NCI-H2171 treated with DMSO at 0.1 percent for 48 hours (cell line): ENCODE results near the gene BABAM2.

Source experiments
- DNase-seq: peaks from one replicate; lab custom pipeline; 2025; lab: John Stamatoyannopoulos, UW

Gene BABAM2

DNA sequence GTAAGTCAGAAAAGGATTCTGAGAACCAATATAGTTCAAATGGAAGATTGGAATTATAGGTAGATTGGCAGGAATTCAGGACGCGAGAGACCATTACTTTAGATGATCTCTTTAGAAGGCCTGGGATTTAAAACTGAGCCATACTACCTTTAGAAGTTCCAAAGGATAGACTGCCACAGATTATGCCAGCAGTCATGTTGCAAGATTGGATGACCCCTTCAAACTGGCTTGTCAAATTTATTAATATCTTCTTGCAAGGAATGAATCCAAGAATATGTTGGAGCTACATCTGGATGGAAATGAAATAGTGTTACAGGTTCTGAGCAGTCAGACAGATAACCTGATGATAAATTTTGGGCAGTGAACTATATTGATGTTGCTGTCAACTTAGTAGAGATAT lies 22.0 kb downstream of the BABAM2 start:
- DNase-seq, result no peak

DNA sequence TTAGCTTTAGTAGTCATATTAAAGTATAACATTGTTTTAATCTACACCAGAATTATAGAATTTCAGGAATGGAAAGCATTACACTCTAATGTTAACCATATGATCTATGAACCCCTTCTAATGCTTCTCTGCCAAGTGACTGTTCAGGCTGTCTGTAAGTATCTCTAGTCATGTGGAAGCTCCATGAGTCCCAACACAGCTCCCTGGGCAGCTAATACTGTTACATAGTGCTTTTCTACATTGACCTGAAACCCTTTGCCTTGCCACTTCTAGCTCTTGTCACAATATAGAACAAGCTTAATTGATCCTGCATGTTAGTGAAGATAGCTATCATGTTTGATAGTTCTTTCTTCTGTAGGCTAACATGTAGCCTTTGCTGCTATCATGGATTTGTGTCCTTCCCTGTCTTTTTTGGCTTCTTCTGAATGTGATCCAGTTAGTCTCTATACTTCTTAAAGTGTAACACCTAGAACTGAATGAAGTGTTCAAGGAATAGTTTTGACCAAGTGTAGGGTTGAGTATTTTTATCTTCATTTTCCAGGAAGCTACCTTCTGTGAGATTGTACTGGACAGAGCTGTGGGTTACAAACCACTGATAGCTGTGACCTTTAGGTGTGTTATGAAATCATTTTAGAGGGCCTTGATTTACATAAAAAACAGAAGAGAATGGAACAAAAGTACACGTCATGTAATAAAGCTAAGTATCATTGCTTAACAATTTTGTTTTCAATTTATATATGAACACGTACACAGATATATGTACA lies 23.7 kb downstream of the BABAM2 start:
- peak; percentile 27 for DNase-seq

DNA sequence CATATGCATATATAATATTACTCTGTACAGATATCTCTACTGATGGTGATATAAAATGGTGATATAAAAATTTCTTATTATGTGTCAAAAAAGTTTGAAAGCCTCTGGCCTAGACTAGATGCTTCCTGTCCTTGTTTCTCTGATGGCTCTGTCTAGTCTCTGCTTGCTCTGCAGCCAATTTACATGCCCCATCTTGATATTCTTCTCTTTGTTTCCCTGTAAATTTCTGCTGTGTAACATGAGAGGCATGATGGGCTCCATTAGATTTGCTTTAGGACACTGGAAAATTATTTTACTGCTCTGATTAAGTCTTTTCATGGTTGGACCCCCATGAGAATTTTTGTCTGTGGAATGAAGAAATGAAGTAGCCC lies 24.3 kb downstream of the BABAM2 start:
- DNase-seq, result no peak

DNA sequence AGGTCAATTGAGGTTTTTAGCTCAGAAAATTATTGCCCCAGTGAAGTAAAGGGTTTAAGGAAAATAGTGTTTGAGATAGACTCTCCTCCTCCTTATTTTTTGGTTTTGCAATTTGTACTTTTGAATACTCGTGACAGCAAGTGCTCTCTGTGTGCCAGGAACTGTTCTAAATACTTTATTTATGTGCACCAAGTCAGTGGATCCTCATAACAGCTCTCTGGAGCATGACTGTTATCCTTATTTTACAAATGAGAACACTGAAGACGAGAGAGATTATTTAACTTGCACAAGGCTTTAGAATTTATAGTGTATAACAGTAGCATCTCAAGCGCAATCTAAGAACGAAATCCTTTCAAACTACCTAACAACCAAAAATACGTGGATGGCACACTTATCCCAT lies 24.7 kb downstream of the BABAM2 start:
- DNase-seq, result no peak

DNA sequence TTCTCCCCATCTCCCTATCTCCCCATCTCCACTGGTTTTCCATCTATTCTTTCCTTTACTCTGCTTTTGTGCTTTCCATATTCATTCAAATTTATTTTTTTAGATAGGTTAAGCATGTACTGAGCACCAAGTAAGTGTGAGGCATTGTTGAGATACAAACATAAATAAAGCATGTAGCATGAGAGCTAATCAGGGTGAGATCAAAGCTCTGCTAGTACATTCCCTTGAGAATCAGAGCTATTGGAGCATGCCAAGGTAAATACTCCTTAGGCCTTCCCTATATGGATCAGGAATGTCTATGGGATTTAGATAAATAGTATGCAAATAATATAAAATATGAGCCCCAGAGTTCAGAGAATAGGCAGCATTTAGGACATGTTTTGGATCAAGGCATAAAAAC lies 25.3 kb downstream of the BABAM2 start:
- DNase-seq, result peak; percentile 72

DNA sequence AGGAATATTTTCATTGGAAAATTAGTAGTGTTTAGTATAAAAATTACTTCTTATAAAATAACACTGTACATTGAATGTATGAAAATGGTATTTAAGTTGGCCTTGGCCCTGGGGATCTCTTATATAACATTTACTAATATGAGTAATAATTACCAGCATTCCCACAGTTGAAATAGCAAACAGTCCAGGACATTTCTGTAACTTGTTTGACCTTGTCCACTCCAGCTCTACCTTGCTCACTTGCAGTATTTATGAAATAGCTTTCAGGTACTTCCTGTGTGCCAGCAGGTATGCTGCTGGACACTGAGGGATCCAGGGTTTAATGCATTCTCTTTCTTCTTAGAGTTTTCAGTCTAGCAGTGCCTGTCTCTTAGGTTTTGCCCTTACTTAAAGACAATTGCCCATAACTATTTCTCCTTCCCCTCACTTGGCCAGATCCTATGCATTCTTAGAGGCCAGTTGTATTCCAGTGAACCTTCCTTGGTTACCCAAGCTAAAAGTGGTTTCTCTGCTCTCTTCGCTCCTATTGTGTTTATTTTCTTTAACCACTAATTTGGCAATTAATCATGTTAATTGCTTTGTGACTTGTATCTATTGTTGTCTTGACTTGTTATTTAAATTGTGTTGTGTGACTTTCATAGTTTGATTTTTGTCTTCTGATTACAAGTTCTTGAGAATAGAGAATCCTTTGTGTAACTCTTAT lies 25.9 kb downstream of the BABAM2 start:
- no peak for DNase-seq

DNA sequence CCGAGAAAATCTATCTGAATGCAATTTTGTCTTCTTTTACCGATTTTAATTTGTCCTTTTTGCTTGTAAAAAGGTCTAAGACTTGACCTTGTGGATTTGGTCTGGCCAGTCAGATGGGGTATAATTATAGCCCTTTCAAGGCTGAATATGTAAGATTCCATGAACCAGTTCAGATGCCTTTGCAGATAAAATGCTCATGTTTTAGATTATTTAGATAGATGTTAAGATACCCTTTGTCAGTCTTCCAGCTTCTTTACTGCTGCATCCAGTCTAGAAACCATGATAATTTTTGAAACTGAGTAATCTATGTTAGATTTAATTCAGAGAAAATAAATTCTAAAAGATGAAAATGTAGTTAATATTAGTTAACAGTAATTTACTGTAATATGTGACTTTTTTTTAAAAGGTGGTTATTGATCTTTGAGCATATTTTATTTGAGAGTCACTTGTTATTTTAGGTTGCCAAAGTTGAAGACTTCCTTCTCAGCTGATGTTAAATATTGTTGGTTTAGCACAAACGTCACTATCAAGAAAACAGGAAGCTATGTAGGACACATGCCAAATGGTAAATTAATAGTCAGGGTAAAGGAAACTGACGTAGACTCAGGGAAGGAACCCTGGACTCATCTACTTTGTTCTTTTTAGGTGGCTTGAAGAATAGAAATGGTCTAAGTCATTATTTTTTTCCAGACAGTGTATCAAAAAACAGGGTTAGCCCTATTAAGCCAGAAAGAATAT lies 29.8 kb downstream of the BABAM2 start:
- no peak for DNase-seq

DNA sequence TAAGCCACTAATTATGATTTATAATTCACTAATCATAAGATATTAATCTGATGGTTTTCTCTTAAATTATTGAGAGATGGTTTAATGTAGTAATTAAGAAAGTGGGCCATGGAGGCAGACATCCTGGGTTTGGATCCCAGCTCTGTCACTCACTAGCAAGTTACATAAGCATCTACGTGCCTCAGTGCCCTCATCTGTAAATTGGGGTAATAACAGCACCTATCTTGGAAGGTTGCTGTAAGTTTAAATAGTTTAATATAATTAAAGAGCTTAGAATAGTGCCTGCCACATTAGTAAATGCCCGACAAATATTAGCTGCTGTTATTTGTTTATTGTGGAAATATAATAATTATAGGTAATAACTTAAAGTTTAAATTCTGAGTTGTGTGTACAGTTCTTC lies 30.9 kb downstream of the BABAM2 start:
- no peak for DNase-seq

DNA sequence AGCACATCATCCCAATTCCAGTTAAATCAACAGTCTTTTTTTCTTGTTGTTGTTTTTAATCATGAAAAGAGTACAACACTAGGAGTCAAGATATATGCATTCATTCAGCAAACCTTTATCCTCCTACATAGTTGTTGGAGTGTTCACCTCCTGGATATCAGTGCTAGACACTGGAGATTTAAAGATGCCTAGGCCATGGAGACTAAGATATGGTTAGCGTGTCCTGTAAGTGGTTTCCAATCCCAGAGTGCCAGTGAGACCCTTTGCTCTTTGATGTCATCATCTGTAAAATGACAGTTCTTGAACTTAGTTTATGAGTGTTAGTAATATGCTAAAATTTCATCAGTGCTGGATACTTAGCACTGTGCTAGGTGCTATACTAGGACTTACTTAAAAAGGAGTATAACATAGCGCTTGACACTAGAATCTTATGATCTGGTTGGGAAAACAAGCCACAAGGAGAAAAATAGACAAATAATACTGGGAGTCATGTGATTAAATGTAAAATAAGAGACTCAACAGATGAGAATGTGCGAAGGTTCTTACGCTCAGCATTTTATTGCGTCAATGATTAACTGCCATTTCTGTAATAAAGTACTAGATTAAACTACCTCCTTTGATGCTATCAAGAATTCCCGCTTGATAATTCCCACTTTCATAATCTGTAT lies 31.5 kb downstream of the BABAM2 start:
- no peak for DNase-seq

DNA sequence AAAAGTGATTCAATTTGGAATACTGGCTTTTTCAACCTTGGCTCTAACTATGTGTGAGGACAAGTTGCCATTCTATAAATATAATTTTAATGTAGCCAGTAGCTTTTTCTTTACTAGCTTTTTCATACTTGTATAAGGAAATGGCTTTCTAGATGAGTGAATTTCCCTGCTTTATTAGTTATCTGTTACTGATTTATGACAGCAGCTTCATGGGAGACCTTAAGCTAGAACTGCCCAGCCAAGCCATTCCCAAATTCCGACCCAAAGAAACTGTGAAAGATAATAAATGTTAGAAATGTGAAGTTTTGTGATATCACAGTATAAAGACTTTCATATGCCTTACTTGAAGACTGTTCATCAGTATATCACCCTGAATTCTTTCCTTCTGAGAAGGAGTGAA lies 32.3 kb downstream of the BABAM2 start:
- DNase-seq, result no peak

DNA sequence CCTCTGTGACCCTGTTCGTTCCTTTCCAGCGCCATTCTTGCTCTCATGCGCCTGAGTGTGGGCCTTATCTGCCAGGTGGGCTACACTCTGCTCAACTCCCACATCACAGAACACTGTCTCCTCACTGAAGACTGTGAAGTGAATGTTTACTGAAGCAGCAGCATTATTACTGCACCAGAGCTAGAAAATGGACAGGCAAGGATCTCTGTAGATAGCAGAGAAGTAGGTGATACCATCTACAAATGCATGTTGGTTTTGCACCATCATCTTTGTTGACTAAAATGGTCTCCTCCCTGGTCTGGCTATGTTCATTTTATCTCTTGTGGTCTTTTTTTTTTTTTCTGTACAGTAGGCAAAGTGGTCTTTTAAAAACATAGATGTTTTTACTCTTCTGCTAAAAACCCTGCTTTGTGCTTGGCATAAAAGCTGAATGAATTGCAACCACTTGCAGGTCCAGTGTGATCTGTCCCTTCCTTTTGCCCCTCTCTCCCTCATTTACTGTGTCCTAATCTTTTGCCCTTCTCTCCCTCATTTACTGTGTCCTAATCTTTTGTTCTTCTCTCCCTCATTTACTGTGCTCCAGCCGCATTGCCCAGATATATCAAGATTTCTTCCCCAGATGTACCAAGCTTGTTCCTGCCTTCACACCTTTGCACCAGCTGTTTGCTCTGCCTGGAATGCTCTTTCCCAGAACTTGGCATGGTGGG lies 35.4 kb downstream of the BABAM2 start:
- no peak for DNase-seq

DNA sequence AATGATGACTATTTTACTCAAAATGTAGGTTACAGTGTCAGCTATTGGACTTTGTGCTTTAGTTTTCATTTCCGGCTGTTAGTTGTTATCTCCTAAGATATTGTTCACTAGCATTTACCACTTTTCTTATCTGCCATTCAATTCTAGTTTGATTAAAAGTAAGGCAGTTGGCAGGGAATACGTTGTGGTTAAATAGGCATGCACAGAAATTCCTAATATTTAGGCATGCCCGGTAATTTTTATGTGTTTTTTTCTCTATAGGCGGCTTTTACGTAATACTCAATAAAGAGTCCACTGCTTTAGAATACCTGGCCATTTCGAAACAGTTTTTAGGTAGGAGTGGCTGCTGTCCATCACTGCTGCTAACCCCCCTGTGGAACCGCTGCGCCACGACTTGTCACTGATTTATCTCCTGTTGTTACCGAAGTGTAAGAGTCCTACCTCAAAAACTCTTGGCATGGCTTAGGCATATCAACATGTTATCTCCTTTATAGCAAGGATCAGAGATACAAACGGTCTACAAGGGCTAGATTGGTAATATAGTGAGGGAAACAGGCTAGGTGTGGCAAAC lies 39.5 kb downstream of the BABAM2 start:
- DNase-seq, result no peak

DNA sequence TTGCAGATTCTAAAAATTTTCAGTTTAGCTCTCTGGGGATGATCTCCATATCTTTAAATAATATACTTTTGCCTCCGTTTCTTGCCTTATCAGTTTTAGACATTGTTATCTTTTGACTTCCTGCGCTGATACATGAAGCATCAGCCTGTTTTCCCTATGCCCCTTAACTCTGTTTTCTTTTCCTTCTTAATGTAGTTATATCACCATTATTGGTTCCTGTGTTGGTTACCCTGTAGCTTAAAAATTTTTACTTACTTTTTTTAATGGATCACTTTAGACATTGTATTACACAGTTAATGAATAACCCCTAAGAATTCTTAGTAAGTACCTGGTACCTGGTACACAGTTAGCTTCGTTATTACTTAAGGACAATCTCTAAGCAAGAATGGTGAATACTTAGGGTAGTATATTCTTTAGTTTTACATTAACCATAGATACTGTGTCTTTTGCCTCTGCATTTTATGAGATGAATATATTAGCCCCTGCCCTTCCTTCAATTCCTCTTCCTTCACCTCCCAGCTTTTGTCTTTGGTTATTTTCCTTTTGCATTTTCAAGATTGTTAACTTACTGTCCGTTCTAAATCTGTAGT lies 40.9 kb downstream of the BABAM2 start:
- no peak for DNase-seq

DNA sequence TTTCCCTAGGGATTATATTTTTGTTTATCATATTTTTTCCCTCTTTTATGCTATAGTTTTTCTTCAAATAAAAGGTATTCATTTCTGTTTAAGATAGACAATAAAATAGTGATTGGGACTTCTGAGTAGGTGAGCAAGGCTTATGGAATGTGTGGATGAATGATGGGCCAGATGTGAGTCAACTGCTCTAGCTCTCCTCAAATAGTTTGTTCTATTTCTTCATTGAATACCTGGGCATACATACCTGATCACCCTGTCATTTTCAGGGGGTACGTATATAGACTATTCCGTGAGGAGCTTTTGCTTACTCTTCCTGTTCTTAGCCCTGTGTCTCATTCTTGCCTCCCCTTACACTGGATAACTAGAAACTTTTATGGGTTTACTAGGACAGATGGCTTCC lies 41.9 kb downstream of the BABAM2 start:
- no peak for DNase-seq

DNA sequence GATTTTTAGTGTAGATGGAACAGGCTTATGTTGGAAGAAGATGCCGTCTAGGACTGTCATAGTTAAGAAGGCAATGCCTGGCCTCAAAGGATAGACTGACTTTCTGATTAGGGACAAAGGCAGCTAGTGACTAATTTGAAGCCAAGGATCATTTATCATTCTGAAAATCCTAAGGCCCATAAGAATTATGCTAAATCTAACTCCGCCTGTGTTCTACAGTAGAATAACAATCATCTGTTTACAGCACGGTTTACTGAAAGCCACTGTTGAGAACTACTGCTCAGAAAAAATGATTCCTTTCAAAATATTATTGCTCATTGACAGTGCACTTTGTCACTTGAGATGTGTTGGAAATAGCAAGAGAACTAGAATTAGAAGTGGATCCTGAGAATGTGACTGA lies 44.5 kb downstream of the BABAM2 start:
- DNase-seq, result no peak

DNA sequence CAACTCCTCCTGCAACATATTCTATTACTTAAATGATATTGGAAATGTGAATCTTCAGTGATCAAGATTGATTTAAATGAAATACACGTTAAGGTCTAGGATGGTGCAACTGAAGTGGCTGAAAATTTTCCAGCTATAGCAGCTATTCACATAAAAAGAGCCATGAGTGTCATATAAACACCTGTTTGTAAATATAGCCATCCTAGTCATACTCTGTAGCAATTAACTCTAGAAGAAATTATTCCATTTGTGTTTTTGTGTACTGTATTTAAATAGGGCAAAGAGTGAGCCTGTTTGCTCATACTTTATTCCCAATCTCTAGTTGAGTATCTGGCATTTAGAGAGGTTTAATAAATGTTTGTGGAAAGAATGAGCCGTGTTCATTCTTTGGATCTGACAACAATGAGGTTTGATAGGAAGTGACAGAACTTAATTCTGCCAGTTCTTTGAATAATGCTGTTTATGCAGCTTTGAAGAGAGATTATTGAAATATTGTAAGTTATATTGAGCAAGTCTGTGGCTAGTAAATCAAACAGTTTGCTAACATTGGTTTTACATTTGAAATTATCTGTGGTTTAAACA lies 49.7 kb downstream of the BABAM2 start:
- no peak for DNase-seq

DNA sequence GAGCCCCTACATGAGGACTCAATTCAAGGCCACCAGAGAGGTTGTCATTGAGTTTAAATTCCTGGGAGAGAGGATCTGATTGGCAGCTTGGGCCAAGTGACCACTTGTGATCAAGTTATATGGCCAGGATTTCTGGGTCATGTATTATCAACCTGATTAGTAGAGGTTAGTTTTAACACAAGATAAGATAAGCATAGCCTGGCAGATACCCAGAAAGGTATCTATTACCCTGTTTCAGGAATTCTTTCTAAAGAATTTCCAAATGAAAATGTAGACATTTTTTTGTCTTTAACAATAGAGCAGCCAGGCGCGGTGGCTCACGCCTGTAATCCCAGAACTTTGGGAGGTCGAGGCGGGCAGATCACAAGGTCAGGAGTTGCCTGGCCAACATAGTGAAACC lies 50.5 kb downstream of the BABAM2 start:
- no peak for DNase-seq

DNA sequence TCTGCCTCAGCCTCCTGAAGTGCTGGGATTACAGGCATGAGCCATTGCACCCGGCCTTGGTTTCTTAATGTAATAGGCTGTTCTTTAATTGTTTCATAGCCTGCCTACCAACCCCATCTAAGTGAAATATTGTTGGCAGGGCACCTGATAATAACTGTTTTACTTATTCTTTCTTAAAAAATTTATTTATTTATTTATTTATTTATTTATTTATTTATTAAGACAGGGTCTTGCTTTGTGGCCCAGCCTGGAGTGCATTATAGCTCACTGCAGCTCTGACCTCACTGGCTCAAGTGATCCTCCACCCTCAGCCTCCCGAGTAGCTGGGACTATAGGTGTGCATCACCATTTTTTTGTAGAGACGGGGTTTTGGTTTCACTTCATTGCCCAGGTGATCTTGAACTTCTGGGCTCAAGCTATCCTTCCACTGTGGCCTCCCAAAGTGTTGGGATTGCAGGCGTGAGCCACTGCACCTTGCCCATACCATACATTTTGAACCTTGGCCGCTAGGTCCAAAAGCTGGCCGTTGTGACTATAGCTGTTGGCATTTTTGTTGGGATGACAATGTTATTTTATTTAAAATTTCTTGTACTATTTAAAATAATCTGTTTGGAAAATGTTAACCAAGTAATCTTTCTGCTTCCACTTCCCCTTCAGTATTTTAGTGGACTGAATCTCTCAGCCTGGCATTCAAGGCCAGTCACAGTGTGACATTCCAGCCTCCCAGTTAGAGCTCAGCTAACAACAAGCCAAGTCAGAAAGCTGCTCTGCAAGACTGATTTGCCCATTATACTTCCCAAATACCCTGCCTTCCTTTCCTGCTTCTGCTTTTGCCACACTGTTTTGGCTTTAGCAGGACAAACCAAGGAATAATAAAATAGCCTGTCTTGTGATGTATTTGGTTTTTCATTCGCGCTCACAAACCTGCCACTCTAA lies 52.4 kb downstream of the BABAM2 start:
- DNase-seq, result no peak

DNA sequence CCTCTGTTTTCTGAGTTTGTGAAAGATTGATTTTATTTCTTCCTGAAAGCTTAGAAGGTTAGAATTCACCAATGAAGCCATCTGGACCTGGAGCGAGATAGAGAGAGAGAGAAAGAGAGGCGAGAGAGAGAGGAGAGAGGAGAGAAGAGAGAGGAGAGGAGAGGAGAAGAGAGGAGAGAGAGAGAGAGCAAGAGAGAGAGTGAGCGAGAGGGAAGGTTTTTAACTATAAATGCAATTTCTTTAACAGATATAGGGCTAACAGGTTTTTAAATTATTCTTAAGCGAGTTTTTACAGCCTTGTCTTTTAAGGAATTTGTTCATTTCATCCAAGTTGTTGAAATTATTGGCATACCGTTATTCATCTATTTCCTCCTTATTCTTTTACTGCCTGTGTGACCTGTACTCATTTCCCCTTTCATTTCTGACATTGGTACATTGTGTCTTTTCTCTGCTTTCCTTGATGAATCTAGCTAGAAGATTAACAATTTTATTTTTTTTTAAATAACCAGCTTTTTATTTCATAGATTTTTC lies 56.1 kb downstream of the BABAM2 start:
- no peak for DNase-seq
